GM18526 (cell line): ENCODE results near the gene PAX8.

ENCODE experiments used
- POLR2A ChIP-seq: IDR thresholded peaks from 3 replicates; pipeline ENCODE4 v1.6.1; 2011; ENCODE audit not compliant: insufficient read length; ENCODE audit errors: extremely low read depth

Gene PAX8

GRCh38 chr2:113185664-113186432 lies 92.9 kb downstream of the PAX8 start:
- TF ChIP-seq POLR2A: no peak

- no peak for TF ChIP-seq POLR2A
Observed at GRCh38 chr2:113184531-113185230, 94.0 kb downstream of the PAX8 start.

- no peak for TF ChIP-seq POLR2A
Observed at GRCh38 chr2:113183703-113184102, 95.0 kb downstream of the PAX8 start.

DNA sequence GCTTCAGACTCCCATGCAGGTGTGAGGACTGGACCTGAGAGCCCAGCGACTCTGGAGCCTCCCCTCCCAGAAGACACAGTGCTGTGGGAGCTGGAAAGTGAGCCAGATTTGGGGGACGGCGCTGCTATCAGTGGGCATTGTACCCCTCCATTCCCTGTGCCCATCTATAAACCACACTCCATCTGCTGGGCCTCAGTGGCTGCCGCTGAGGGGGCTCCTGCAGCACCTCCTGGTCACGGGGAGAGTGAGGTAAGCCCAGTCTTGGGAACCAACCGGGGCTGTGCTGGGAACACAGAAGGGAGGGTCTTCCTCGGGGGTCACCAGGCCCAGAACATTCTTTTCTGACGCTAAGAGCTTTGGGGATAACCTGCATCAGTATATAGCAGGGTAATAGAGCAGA lies 95.5 kb downstream of the PAX8 start:
- no peak for TF ChIP-seq POLR2A

DNA sequence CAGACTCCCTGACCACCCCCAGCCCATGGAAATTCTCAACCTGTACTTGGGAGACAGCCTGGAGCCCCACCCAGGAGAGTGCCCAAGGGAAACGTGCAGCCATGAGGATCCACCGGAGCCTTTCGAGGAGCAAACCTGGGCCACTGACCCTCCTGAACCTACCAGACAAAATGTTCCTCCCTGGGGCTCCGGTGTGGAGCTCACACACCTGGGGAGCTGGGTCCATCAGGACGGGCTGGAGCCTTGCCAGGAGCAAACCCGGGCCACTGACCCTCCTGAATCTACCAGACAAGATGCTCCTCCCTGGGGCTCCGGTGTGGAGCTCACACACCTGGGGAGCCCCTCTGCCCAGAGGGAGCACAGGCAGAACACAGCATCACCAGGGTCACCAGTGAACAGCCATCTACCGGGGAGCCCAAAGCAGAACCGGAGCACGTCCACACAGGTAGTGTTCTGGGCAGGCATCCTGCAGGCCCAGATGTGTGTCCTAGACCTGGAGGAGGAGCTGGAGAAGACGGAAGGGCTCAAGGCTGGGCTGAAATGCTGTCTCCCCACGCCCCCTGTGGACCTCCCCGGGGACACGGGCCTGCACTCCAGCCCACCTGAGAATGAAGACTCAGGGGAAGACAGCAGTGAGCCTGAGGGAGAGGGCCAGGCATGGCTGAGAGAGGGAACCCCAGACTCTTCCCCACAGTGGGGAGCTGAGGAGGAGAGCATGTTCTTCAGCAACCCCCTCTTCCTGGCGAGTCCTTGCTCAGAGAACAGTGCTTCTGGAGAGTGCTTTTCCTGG lies 96.1 kb downstream of the PAX8 start:
- TF ChIP-seq POLR2A: no peak

DNA sequence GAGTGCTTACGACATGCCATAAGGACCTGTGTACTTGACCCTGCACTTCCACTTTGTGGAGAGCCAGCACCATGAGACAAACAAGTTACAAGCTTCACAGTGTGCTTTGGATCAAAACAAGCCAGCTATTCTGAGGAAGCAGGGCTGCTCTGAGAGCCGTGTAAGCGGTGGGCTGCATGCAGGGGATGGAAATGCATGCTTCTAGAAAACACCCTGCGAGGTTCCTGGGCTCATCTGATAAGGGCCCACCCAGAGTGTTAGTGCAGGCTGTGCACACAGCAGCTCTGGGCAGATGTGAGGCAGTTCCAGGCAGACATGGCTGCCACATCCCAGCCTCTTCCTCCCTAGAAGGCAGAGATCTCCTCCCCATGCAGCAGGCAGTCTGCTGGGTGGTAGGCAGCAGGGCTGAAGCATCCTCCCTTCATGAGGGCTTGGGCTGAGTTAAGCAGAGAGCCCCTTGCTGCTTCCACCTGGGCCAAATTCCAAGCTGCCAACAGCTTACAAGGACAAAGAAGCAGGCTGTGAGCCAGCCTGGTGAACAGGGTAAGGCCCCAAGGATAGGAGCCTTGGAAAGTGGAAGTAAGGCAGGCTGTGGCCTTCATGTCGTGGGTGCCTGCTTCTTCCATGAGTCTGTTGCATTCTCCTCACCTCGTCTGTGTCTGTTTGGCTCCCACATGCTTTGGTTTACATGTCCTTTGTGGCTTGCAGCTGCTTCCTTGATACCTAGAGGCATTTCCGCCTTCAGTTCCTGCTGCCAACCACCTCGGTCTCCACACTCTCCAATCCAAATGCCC lies 97.3 kb downstream of the PAX8 start:
- no peak for TF ChIP-seq POLR2A

DNA sequence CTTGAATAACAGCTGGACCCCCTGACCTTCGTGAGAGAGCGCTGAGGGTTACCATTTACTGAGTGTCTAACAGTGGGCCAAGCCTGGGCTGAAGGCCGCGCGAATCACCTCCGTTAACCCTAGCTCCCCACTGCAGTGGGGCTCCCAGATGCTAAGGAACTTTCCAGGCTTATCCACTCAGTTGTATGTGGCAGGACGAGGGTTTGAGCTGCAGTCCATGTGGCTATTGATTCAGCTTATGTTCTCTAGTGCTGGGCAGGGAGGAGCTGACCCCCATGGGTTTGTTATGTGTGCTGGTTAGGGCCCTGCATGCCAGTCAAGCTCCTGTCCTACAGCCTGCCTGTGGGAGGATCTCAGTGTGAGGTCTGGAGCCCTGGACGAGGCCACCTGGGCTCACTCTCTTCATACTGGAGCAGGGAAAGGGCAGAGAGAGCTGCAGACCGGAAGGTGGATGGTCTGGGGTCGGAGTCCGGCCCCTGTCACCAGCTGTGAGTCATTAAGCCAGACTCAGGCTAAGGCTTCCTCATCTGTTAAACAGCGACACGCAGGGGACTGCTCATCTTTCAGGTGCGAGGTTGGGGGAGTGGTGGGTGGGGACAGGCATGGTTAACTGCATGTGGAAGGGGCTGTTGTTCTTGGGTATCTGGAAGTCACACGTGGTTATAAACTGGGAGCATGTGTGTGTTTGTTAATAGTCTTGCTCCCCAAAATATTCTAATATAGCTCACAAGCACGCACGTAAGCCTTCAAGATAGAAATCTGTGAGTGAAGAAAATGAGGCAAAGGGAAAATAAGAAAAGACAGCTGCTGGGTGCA lies 98.4 kb downstream of the PAX8 start:
- no peak for TF ChIP-seq POLR2A

GRCh38 chr2:113179446-113180045 lies 99.2 kb downstream of the PAX8 start:
- TF ChIP-seq POLR2A: no peak

DNA sequence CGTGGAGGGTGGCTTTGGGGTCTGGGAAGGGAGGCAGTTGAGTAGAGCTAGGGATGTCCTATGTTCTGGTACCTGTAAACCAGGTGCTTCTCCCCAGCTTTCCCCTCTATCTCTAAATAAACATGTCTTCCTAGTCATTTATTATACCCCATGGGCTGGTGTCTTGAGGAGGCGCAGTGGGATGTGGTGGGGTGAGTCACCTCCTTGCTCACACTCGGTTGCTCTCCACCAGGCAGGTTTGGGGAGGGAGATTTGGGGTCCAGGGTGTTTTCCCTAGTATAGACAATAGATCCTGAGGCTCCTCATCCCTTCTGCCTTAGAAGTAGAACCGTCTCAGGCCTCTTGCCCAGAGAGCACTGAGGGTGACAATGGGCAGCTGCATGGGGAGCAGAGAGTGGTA lies 99.8 kb downstream of the PAX8 start:
- TF ChIP-seq POLR2A: no peak

GRCh38 chr2:113178069-113178746 lies 100.5 kb downstream of the PAX8 start:
- TF ChIP-seq POLR2A: no peak

- no peak for TF ChIP-seq POLR2A
Observed at GRCh38 chr2:113176696-113177355, 101.9 kb downstream of the PAX8 start.

DNA sequence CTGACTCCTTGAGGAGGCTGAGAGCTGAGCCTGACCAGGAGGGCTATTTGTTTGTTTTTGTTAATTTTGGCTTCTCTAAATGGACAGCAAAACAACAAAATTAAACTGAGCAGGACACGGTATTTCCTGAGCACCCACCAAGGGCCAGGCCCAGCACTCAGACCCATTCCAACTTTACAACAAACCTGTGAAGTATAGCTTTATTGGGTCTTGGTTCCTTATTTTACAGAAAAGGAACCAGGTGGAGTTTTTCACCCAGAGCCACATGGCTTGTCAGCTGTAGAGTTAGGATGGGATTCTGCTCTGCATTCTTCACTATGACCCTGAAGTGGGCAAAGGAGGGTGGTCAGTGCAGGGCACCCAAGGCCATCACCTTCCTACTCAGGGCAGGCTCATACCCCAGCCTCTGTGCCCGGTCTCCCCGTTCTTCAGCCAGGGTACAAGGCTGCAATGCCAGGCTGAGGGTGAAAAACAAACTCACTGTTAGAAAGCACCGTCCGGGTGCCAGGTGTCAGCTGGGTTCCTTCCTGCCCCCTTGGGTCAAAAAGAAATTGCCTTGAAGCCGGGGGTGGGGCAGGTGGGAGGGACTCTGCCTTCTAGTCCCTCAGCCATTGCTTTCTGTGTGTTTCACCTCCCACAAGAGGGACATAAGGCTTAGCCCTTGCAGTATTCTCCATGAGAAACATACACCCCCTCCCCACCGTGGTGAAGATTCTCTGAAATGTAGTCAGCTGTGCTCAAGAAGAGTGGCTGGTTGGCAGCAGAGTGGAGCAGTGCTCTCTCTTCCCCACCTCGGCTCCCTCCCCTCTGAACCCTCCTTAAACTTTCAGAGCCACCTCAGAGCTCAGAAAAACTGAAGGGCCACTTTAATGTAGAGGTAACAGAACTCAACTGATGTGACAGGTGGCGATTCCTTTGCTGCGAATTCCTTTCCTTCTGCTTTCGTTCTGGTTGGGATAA lies 102.7 kb downstream of the PAX8 start:
- TF ChIP-seq POLR2A: no peak
